AG04450 (cell line): ENCODE measurements around the gene KRTAP22-1. TPM values are rescaled to one million over a fixed set of nuclear protein-coding genes. Genes with fewer than 3 reads are reported as not detected.

Experiments
- CTCF ChIA-PET: fragments of 300-600, 350-600 bp; formaldehyde crosslinking; extraction: SDS; loops from one replicate; lab custom pipeline; 2022; ENCODE audit warnings: antibody characterized with exemption, inconsistent platforms; lab: Charles Lee
- POLR2A ChIA-PET: fragments of 350-600 bp; formaldehyde crosslinking; extraction: SDS; loops from one replicate; lab custom pipeline; 2021; ENCODE audit warnings: antibody characterized with exemption, inconsistent platforms; lab: Yijun Ruan, JAX
- DNase-seq: peaks from one replicate; pipeline ENCODE4 v3.0.0-alpha.2; 2011; ENCODE audit warnings: low read depth, low spot score
- H3K27ac ChIP-seq: one replicate; pipeline ENCODE4 v1.5.1; 2012; ENCODE audit warnings: low read depth, low read length, control low read depth
- H3K27me3 ChIP-seq: one replicate; pipeline ENCODE4 v1.6.0; 2012; ENCODE audit warnings: low read length; ENCODE audit not compliant: control insufficient read depth, insufficient read depth
- H3K4me3 ChIP-seq: 2 replicates; pipeline ENCODE4 v1.5.1; 2011; ENCODE audit warnings: mild to moderate bottlenecking, low read depth, low read length, control low read depth
- H3K9me3 ChIP-seq: 2 replicates; pipeline ENCODE4 v1.5.1; 2012; ENCODE audit warnings: low read length; ENCODE audit not compliant: control insufficient read depth, insufficient read depth
- polyA plus RNA-seq: library from polyadenylated mRNA; depleted of rRNA; stranded (reverse); fragments of >200 nt; gene quantifications from 2 replicates; pipeline ENCODE4 v1.2.3, GENCODE V29; 2011
- TF ChIP-seq, protein P1 (sequence below): IDR thresholded peaks from 2 replicates; pipeline ENCODE4 v1.5.1; 2011; ENCODE audit warnings: low read depth, low read length, control low read depth, inconsistent platforms

KRTAP22-1 gene
- polyA plus RNA-seq, 1 experiment, result not detected

DNA sequence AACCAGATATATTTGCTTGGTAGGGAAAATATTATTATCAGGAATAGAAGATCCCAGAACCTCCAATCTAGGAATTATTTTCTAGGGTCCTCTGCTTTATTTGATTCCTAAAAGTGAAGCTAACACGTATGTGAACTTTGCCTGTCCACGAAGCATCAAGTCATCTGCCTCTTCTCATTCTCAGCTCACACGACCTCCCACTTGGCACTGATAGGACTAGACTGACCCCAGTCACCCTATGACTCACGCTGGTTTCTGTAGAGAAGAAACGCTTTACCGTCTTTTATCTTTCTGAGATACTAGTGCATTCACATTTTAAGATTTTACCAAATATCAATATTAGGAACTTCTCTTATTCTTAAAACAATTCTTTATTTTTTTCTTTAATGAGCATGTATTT, 37.8 kb upstream of the KRTAP22-1 start:
- POLR2A ChIA-PET, result no interaction called here
- CTCF ChIA-PET, result no interaction called here
- TF ChIP-seq, protein P1, sequence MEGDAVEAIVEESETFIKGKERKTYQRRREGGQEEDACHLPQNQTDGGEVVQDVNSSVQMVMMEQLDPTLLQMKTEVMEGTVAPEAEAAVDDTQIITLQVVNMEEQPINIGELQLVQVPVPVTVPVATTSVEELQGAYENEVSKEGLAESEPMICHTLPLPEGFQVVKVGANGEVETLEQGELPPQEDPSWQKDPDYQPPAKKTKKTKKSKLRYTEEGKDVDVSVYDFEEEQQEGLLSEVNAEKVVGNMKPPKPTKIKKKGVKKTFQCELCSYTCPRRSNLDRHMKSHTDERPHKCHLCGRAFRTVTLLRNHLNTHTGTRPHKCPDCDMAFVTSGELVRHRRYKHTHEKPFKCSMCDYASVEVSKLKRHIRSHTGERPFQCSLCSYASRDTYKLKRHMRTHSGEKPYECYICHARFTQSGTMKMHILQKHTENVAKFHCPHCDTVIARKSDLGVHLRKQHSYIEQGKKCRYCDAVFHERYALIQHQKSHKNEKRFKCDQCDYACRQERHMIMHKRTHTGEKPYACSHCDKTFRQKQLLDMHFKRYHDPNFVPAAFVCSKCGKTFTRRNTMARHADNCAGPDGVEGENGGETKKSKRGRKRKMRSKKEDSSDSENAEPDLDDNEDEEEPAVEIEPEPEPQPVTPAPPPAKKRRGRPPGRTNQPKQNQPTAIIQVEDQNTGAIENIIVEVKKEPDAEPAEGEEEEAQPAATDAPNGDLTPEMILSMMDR, result no peak
- Histone ChIP-seq H3K27ac (no peak overlapping the region), H3K4me3 (no peak overlapping the region), H3K27me3 (no peaks in the 10 kb centered on the region), H3K9me3 (peaks cover 10% of the 10 kb centered on the region)
- DNase-seq, result no peak

DNA sequence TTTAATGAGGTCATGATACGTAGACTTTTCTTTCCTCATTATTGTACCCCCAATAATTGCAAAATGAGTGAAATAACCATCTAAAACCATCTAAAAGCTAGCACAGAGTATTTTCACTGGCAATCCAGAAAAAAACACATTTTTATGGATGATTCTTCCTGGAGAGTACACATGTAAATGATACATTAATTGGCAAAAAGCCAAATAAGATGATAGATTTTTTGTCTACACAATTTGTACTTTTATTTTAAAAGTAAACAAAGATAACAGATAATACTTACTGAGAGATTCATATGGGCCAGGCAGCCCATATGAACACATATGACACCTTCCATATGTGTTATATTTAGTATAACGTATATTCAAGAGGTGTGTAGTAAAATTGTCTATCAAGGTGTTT, 37.3 kb upstream of the KRTAP22-1 start:
- H3K27me3 ChIP-seq, result no peaks in the 10 kb centered on the region
- no peak overlapping the region for H3K4me3 ChIP-seq
- POLR2A ChIA-PET, result no interaction called here
- TF ChIP-seq, protein P1, result no peak
- DNase-seq, result no peak
- CTCF ChIA-PET, result no interaction called here
- no peak overlapping the region for H3K27ac ChIP-seq
- peaks cover 9% of the 10 kb centered on the region for H3K9me3 ChIP-seq

DNA sequence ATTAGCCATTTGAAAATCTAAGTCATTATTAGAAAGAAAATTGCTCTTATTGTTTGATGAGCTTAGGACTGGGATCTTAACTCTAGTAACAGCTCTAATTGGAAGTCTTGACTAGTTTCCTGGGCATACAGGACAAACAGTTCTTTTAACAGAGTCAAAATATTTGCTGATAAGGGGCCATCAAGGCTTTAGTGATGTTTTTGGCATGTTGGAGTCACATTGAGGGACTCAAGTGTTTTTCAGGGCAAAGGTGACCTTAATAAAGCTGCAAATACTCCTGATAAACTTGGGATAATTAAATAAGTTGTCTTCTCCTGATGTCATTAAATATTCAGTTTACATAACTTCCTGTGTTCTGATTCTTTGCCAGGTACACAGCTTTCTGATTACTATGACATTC, 33.3 kb upstream of the KRTAP22-1 start:
- ChIA-PET CTCF (no interaction called here), POLR2A (no interaction called here)
- TF ChIP-seq, protein P1, result no peak

DNA sequence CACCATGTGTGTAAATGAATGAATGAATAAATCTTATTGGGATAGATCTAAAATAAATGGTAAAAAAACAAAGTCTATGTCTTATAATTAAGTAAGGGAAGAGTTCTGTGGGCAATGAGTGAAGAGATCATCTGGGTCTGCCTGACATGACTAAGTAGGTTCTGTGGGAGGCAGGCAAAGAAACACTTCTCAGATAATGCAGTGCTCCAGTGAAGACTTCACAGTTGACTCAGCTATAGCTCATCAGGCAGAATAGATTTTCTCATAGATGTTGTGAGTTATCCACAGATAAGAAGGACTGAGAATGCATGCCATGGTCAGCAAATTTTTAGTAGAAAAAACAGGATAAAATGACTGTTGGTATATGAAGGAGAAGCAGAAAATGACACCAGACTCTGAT, 23.1 kb upstream of the KRTAP22-1 start:
- H3K9me3 ChIP-seq, result peaks cover 8% of the 10 kb centered on the region
- no peaks in the 10 kb centered on the region for H3K27me3 ChIP-seq
- ChIA-PET POLR2A (no interaction called here), CTCF (no interaction called here)
- TF ChIP-seq, protein P1, result no peak
- no peak overlapping the region for H3K27ac ChIP-seq
- H3K4me3 ChIP-seq, result no peak overlapping the region
- DNase-seq, result no peak

More for the DNA sequence above, 33.3 kb upstream of the KRTAP22-1 start:
- H3K9me3 ChIP-seq, result peaks cover 13% of the 10 kb centered on the region
- no peak for DNase-seq
- H3K4me3 ChIP-seq, result no peak overlapping the region
- H3K27ac ChIP-seq, result no peak overlapping the region
- no peaks in the 10 kb centered on the region for H3K27me3 ChIP-seq

DNA sequence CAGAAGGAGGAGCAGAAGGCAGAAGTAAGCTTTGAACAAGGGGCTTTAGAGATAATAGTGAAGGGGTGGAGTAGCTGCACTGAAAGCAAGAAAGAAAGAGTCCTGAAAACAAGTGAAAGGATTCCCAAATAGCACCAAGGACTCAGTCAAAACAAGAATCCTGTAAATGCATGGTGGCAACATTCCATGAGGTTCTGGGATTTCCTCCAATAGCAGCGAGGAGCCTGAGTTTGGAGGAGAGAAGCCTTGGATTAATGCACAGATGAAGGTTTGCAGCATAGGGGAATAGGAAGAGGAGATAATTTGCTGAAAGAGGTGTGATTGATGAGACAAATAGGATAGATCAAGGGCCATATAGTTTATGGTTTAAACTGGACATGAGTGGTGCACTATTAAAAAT, 21.5 kb upstream of the KRTAP22-1 start:
- no peak for DNase-seq
- Histone ChIP-seq H3K27me3 (no peaks in the 10 kb centered on the region), H3K4me3 (no peak overlapping the region), H3K9me3 (peaks cover 5% of the 10 kb centered on the region), H3K27ac (no peak overlapping the region)
- POLR2A ChIA-PET, result no interaction called here
- TF ChIP-seq, protein P1, result no peak
- CTCF ChIA-PET, result no interaction called here
